ENCODE measurements around the gene STK32C.

DNA sequence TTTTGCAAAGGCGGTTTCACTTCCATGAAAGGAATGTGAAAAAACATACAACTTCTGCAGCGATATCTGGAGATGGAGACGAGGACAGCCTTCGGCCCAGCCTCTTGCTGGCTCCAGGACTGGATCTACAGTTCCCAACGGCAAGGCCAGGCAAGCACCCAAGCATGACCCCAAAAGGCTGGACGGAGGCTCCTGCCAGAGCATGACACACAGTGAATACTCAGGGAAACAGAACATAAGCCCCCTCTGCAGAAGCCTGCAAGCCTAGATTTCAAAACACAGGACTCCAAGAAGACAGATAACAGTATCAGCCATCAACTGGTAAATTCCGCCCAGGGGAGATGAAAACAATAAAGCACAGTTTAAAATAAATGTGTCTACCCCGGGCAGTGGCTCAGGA is 21.0 kb upstream of the STK32C start:
- no peak for TF ChIP-seq TAF1 (IDR thresholded peaks at IDR 0.05; ENCODE audit: borderline replicate concordance, insufficient read depth, low read length)
- TF ChIP-seq, protein P1, sequence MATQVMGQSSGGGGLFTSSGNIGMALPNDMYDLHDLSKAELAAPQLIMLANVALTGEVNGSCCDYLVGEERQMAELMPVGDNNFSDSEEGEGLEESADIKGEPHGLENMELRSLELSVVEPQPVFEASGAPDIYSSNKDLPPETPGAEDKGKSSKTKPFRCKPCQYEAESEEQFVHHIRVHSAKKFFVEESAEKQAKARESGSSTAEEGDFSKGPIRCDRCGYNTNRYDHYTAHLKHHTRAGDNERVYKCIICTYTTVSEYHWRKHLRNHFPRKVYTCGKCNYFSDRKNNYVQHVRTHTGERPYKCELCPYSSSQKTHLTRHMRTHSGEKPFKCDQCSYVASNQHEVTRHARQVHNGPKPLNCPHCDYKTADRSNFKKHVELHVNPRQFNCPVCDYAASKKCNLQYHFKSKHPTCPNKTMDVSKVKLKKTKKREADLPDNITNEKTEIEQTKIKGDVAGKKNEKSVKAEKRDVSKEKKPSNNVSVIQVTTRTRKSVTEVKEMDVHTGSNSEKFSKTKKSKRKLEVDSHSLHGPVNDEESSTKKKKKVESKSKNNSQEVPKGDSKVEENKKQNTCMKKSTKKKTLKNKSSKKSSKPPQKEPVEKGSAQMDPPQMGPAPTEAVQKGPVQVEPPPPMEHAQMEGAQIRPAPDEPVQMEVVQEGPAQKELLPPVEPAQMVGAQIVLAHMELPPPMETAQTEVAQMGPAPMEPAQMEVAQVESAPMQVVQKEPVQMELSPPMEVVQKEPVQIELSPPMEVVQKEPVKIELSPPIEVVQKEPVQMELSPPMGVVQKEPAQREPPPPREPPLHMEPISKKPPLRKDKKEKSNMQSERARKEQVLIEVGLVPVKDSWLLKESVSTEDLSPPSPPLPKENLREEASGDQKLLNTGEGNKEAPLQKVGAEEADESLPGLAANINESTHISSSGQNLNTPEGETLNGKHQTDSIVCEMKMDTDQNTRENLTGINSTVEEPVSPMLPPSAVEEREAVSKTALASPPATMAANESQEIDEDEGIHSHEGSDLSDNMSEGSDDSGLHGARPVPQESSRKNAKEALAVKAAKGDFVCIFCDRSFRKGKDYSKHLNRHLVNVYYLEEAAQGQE (IDR thresholded peaks at IDR 0.05; ENCODE audit: insufficient read depth in 1 of 2, low read depth in 2 of 2, low read length in 2 of 2), result no peak

All from PFSK-1 (cell line).